SW480 (cell line): ENCODE measurements around the gene ZYX.
"Not testable (repeated sequence)": the region's sequence is repeated elsewhere in the genome, so short reads cannot be mapped to it uniquely, and the experiment has no call there.

Experiments
- DNase-seq: peaks from one replicate; pipeline ENCODE4 v3.0.0-alpha.2; 2016; ENCODE audit warnings: low spot score

The ZYX gene

GRCh38 chr7:143384661-143385631, 3.8 kb downstream of the ZYX start:
- no peak for DNase-seq

GRCh38 chr7:143385891-143386781, 5.0 kb downstream of the ZYX start:
- no peak for DNase-seq

GRCh38 chr7:143387156-143387975, 6.2 kb downstream of the ZYX start:
- DNase-seq, result no peak

GRCh38 chr7:143388051-143388450, 6.9 kb downstream of the ZYX start:
- DNase-seq, result no peak

GRCh38 chr7:143388491-143389101, 7.5 kb downstream of the ZYX start:
- DNase-seq, result no peak

- DNase-seq, result no peak
Observed at GRCh38 chr7:143389316-143390103, 8.4 kb downstream of the ZYX start.

GRCh38 chr7:143390104-143390772, 9.1 kb downstream of the ZYX start:
- DNase-seq, result no peak

- no peak for DNase-seq
Observed at GRCh38 chr7:143390773-143391317, 9.7 kb downstream of the ZYX start.

- no peak for DNase-seq
Observed at GRCh38 chr7:143391462-143392404, 10.6 kb downstream of the ZYX start.

- not testable (repeated sequence) for DNase-seq
Observed at GRCh38 chr7:143392427-143392826, 11.3 kb downstream of the ZYX start.

- no peak for DNase-seq
Observed at GRCh38 chr7:143392875-143393266, 11.7 kb downstream of the ZYX start.

- DNase-seq, result no peak
Observed at GRCh38 chr7:143393267-143394041, 12.3 kb downstream of the ZYX start.

- no peak for DNase-seq
Observed at GRCh38 chr7:143394068-143394467, 12.9 kb downstream of the ZYX start.

- DNase-seq, result no peak
Observed at GRCh38 chr7:143394777-143395176, 13.6 kb downstream of the ZYX start.

GRCh38 chr7:143395187-143396149, 14.3 kb downstream of the ZYX start:
- DNase-seq, result no peak

GRCh38 chr7:143396182-143396581, 15.0 kb downstream of the ZYX start:
- no peak for DNase-seq
